ENCODE measurements around the gene PAX5.

The PAX5 gene

GRCh38 chr9:36950389-36950788 lies 83.7 kb downstream of the PAX5 start:
- no peak for DNase-seq

DNA sequence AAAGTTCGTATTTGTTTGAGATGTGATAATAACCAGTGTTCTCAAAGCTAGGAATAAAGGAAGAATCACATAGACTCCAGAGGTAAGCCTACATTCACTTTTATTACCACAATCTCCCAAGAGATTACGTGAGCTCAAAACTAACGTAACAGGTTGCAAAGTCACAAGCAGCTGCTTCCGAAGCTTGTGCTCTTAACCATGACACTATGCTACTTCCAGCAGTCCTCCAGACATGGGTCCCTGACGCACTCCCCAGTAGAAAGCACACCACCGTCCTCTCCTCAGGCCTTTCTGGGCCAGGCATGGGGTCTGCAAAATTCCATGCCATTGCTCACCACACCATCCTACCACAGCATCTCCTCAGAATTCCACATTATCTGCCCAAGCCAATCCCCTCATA lies 84.6 kb downstream of the PAX5 start:
- DNase-seq, result no peak

DNA sequence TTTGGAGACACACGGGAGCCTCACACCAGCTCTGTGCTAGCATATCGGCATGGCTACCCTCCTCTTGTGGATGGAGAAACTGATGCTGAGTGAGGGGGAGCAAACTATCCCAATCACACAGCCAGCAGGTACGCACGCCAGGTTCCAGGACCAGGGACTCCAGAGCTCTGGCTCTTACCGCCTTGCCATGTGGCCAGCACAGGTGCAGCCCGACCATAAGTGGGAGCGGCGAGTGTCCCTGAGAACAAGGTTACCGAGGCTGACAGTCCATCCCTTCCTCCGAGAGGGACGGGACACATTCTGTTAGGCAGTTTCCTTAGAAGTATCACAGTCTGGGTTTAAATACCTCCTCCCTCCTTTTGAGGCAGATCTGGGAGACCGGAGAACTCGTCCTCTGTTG lies 86.0 kb downstream of the PAX5 start:
- no peak for DNase-seq

GRCh38 chr9:36946653-36947052 lies 87.4 kb downstream of the PAX5 start:
- DNase-seq, result no peak

GRCh38 chr9:36945999-36946398 lies 88.1 kb downstream of the PAX5 start:
- DNase-seq, result no peak

GRCh38 chr9:36942891-36943290 lies 91.2 kb downstream of the PAX5 start:
- no peak for DNase-seq

DNA sequence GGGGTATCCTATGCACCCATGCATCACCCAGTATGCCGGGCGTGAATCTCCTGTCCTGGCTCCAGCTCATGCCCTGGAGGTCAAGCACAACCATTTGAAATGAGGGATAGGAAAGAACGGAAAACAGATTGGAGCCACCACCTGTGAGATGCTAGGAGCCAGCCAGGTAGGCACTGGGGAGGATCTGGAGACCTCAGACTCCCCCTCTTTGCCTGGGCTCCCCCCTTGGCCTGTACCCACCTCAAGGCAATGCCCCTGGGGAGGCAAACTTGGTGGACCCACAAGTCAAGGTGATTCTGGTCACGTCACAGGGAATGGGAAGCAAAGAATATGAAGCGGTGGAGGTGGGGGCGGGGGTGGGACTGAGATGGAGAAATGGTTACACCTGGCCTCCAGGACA lies 92.6 kb downstream of the PAX5 start:
- DNase-seq, result no peak

- no peak for DNase-seq
These were observed 93.2 kb downstream of the PAX5 start for GRCh38 chr9:36940881-36941280.

DNA sequence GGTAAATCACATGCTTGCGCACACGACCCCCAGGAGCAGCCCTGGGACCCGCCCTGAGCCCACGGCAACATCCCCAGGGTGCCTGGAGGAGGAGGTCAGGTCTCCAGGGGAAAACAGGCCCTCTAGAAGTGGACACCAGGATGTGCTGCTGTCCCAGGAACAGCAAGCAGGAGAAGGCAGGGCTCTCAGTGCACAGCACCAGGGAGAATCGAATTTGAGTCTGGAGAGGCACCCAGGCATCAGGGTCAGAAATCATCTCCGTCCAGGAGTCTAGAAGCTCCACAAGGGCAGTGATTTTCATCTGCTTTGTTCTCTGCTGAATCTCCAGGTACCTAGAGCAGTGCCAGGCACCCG lies 93.6 kb downstream of the PAX5 start:
- no peak for DNase-seq

DNA sequence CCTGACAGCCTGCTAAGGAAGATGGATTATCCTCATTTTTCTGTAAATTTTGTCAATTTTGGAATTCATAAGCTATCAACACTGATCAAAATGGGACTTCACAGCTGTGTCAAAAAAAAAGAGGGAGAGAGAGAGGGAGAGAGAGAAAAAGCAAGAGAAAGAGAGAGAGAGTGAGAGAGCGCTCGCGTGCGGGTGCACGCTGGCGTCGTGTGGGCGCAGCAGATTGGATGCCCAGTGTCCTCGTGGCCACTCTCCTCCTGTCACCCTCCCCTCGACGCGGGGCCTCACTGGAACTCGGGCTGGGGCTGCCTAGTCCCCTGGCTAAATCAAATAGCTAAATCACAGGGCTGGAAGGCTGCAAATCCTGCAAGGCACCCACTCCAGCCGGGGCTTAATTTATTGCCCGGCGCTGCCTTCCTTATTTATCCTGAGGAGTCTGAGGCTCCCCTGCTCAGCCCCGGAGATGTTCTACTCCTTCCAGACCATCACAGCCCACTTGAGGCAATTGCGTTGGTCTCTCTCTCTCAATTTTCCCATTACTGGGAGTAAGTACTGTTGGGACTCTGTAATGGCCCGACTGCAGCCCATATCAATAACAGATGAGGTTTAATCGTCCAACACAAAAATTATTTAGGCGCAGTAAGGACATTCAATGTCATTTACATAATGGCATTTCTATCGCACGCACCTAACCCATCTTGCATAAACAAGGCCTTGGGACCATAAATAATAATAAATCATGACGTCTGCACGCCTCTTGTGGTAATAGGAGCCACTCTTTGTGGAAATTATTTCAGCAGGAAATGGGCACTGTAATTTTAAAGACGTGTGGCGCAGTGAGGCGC lies 94.2 kb downstream of the PAX5 start:
- no peak for DNase-seq

GRCh38 chr9:36939214-36939613 lies 94.9 kb downstream of the PAX5 start:
- no peak for DNase-seq

DNA sequence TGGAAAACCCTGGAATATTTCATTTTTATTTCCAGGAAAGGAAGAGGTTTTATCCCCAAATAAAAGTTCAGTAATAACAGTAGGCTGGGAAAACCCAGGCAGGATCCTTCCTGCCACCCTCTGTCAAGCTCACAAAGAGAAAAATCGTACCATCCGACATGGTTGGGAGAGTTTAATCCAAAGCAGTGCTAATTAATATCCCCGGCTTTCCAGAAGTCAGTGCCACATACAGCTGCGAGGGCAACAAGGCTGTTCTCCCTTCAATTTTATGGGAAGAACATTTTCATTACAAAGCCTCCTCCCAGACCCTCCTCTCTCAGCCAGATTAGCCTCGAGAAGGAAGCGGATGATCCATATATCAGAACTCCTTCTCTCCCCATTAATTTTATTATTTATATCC lies 95.5 kb downstream of the PAX5 start:
- no peak for DNase-seq

- no peak for DNase-seq
These were observed 96.1 kb downstream of the PAX5 start for GRCh38 chr9:36937951-36938350.

DNA sequence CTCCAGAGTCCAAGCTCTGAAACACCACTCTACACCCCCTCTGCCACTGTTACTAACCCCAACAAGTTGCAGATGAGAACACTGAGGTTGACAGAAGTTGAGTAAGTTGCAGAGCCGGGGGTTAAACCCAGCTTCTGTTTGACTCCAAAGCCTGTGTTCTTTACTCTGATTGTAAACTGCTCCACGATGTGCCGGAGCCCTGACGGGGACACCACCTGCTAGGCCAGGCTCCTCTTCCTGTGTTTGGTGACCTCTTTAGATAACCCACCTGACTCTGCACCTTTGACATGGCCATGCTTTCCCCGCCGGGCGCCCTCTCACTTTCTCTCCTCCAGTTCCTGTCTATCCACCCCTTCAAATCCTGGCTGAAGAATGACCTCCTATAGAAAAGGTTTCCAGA lies 96.7 kb downstream of the PAX5 start:
- no peak for DNase-seq

- DNase-seq, result no peak
These were observed 97.6 kb downstream of the PAX5 start for GRCh38 chr9:36936498-36936831.

DNA sequence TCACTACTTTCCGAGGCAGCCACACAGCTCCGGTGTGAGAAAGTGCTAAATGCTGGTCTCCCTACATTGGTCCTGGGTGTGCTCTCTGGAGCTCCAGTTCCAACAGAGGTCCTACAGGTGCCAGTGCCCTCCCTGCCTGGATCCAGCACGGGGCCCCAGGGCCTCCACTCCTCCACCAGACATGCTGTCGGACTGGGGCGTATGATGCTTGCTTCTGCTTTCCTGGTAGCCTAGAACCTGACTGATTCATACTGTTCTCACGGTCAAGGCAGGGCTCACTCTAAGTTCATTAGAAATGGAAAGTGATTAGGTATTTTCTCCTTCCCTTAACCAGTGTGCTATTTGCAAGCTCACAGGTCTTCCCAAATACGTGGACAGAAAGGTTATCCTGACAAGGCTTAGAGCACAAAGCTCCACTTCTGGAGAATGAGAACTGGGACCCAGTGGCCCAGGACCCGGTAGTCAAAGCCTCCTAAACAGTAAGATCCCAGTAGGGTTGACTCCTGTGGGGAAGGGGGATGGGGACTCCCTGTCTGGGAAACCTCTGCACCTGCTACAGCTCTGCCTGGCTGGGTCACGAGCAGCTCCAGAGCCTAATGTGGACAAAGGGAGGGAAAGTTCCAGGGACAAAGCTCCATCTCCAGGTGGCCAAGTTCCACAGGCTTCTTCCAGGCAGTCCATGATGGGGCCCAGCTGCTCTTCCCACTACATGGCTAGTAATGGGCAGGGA lies 98.1 kb downstream of the PAX5 start:
- no peak for DNase-seq

- no peak for DNase-seq
These were observed 98.7 kb downstream of the PAX5 start for GRCh38 chr9:36935332-36935731.

DNA sequence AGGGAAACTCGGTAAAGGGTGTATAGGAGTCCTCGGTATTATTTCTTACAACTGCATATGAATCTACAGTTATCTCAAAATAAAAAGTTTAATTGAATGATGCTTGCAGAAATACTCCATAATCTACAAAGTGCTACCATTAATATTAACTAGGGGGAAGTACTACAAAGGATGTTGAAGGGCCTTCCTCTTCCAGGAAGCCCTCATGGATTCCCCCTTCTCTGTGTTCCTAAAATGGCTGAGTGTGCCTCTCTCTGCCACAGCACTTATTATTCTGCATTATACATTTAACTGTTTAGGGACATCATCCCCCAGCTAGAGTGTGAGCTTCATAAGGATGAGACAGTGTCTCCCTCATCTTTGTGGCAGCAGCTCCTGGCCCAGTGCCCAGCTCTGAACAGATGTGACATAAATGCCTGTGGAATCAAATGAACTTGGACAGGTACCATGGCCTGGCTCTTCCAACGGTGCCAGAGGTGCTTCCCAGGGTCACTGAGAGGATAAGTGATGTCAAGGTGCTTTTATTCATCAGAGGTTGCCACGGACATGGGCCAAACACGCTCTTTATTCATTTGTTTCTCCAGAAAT lies 99.5 kb downstream of the PAX5 start:
- DNase-seq, result no peak

- no peak for DNase-seq
These were observed 100.3 kb downstream of the PAX5 start for GRCh38 chr9:36933676-36934215.

DNA sequence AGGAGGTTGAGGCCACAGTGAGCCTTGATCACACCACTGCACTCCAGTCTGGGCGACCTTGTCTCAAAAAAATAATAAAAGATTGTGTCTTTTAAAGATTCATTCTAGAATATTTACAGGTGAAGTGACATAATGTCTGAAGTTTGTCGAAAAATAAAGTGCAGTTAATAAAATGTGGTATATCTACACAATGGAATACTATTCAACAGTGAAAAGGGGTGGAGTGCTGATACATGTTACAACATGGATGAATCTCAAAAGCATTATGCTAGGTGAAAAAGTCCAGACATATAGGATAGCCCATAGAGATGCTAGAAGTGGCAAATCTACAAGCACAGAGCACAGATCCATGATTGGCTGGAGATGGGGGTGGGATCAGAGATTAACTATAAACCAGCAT lies 101.9 kb downstream of the PAX5 start:
- DNase-seq, result no peak

DNA sequence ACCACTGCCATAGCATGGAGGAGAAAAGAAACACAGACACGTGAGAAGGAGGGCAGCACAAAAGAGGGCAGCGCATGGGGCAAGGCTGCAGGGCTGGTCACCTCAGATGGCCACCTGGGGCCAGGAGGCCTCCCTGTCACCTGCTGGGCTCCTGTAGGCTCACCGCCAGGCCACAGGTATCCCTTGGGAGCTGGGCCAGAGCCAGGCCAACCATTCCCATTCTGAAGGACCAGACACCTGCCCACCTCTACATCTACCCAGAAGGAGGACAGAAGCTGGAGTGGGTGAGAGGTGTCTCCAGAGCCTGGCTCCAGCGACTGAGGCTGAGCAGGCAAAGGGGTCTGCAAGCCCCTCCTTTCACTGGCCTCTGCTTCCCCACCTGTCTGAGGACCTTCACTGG lies 103.1 kb downstream of the PAX5 start:
- DNase-seq, result no peak

DNA sequence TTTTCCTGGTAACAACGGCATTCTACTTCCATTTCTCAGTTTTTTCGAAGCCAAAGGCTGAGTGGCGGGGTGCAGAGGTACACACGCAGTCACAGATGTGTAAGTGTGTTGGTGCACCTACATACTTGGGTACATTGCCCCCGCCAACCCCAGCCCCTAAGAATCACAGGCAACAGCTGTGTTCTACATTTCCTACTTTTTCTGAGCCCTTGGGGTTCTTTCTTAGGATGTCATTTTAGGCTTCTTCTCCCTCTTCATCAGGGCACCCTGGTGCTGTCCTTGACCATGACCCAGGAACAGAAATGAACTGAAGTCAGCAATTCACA lies 104.8 kb downstream of the PAX5 start:
- DNase-seq, result no peak

DNA sequence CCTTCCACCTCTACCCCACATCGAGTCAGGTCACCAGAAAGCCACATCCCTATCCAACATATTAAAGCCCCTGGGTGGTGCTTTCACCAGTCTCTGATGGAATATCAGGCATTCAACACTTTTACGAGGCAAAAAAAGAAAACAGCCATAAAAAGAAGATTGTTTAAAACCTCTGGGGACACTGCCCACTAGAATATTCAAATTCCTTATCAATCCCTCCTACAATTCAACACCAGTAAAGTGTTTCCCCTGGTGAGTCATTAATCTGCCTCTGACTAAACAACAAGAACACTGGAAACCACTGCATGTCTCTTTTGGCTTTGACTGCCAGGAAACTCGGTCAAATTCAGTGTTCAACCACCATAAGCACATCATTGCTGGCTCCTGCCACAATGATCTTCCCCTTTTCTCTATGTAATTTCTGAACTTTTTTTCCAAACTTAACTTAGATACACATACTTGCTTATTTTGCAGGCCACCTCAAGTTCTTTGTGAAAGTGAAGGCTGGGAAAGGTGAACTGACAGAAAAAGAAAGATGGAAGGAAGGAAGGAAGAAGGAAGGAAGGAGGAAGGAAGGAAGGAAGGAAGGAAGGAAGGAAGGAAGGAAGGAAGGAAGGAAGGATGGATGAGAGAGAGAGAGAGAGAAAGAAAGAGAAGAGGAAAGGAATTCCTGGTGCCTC lies 105.3 kb downstream of the PAX5 start:
- DNase-seq, result no peak

- DNase-seq, result no peak
These were observed 105.9 kb downstream of the PAX5 start for GRCh38 chr9:36928210-36928609.
